Fibroblast of the aortic adventitia (primary cell): ENCODE results near the gene KCNAB1. TPM values are rescaled to one million over a fixed set of nuclear protein-coding genes. Genes with fewer than 3 reads are reported as not detected.
"Not testable (repeated sequence)": the region's sequence is repeated elsewhere in the genome, so short reads cannot be mapped to it uniquely, and the experiment has no call there.

Source experiments
- DNase-seq: peaks from one replicate; pipeline ENCODE4 v3.0.0-alpha.2; 2010; ENCODE audit warnings: low read depth
- H3K4me3 ChIP-seq: 2 replicates; pipeline ENCODE4 v1.5.1; 2011; ENCODE audit warnings: low read depth, mild to moderate bottlenecking, control low read depth, low read length, moderate library complexity
- CTCF ChIP-seq: IDR thresholded peaks from 2 replicates; pipeline ENCODE4 v1.5.1; 2011; ENCODE audit warnings: mild to moderate bottlenecking, low read length, control low read depth, inconsistent platforms; ENCODE audit not compliant: insufficient read depth
- total RNA-seq: library from RNA; depleted of rRNA; stranded (reverse); fragments of >200 nt; gene quantifications from 2 replicates; pipeline ENCODE4 v1.2.3, GENCODE V29; 2012; ENCODE audit warnings: low replicate concordance

The KCNAB1 gene
- total RNA-seq, 1 donor: 3.3 TPM

- peak; percentile 25 for DNase-seq
- no peak overlapping the region for H3K4me3 ChIP-seq
- TF ChIP-seq CTCF: no peak
Observed at GRCh38 chr3:156559321-156559720, 438.9 kb downstream of the KCNAB1 start.

GRCh38 chr3:156561533-156561932 is 441.2 kb downstream of the KCNAB1 start:
- H3K4me3 ChIP-seq: no peak overlapping the region
- no peak for TF ChIP-seq CTCF
- no peak for DNase-seq

GRCh38 chr3:156562486-156562885 is 442.1 kb downstream of the KCNAB1 start:
- DNase-seq: not testable (repeated sequence)

GRCh38 chr3:156563900-156564682 is 443.7 kb downstream of the KCNAB1 start:
- no peak for DNase-seq
- no peak overlapping the region for H3K4me3 ChIP-seq
- TF ChIP-seq CTCF: no peak

More at GRCh38 chr3:156562486-156562885, 442.1 kb downstream of the KCNAB1 start:
- not testable (repeated sequence) for H3K4me3 ChIP-seq

GRCh38 chr3:156569016-156569415 is 448.6 kb downstream of the KCNAB1 start:
- DNase-seq, H3K4me3 ChIP-seq: not testable (repeated sequence)

- DNase-seq, H3K4me3 ChIP-seq: not testable (repeated sequence)
Observed at GRCh38 chr3:156569881-156570280, 449.5 kb downstream of the KCNAB1 start.

GRCh38 chr3:156575641-156576040 is 455.3 kb downstream of the KCNAB1 start:
- H3K4me3 ChIP-seq: no peak overlapping the region
- no peak for DNase-seq
- TF ChIP-seq CTCF: no peak

GRCh38 chr3:156576051-156576450 is 455.7 kb downstream of the KCNAB1 start:
- no peak overlapping the region for H3K4me3 ChIP-seq
- no peak for DNase-seq
- TF ChIP-seq CTCF: no peak
